ENCODE data around the gene PPP1R9B.

The PPP1R9B gene

DNA sequence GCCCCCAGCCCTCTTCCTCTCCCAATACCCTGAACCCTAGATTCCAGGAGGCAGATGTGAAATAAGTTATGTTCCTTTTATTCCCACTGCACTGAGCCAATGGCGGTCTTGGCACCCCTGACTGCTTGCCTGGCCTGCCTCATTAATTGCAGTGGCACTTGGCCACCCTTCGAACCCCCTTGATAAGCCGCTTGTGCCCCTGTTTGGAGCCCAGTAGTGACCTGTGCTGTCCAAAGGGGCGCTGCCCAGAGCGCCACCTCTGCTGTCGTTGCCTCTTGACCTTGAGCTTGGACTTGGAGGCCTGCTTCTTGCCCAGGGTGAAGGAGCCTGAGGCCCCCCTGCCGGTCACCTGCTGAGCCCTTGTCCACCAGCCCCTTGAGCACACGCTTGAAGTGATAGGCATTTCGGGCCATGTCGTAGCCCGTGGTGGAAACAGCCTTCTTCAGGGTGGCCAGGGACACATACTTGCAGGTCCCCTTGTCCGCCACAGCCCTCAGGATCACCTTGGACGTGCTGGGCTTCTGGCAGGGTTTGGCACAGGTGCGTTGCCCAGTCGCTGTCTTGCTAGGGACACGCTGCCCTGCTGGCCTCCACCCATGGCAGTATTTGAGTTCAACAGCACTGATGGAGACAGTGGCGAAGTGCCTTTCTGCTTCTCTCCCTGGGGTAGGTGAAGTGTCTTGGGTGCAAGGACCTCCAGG is 21.0 kb upstream of the PPP1R9B start:
- peaks cover 18 to 21% of the 10 kb centered on the region in 2 donors for H3K4me1 Mint-ChIP-seq
- ATAC-seq (replicated peaks) (no peak), DNase-seq (no peak)
- no peak overlapping the region for H3K4me3 Mint-ChIP-seq
- H3K27ac Mint-ChIP-seq, result peak overlapping the region; percentile 49
- no peaks in the 10 kb centered on the region for H3K27me3 Mint-ChIP-seq
- H3K36me3 Mint-ChIP-seq, result peaks cover 0 to 1% of the 10 kb centered on the region in 2 donors
- H3K9me3 Mint-ChIP-seq, result no peaks in the 10 kb centered on the region

DNA sequence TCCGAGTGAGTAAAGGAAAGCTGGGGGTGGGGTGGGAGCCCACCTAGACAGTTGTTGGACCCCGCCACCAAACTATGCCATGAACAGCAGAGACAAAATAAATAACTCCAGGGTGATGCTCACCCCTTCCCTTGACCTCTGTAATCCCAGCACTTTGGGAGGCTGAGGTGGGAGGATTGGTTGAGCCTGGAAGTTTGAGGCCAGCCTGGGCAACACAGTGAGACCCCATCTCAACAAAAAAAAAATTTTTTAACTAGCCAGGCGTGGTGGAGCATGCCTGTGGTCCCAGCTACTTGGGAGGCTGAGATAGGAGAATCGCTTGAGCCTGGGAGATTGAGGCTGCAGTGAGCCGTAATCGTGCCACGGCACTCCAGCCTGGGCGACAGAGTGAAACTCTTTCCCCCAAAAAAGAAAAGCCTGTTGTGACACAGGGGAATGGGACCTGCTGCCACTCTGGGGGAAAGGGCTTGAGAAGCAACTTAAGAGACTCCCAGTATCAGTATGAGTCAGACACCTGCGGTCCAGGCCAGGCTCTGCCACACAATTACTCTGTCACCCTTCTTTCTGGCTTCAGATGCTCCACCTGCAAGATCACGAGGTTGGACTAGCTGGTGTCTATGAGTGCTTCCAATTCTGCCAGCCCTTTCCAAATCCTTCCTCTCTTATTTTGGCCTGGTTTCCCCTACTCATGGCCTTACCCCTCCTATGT is 20.3 kb upstream of the PPP1R9B start:
- Mint-ChIP-seq H3K36me3 (peaks cover 0 to 1% of the 10 kb centered on the region in 2 donors), H3K4me3 (no peak overlapping the region), H3K9me3 (no peaks in the 10 kb centered on the region), H3K27ac (peak overlapping the region; percentile 49), H3K4me1 (peaks cover 21 to 26% of the 10 kb centered on the region in 2 donors), H3K27me3 (no peaks in the 10 kb centered on the region)
- peak; percentile 37 to 67 for ATAC-seq (replicated peaks)
- DNase-seq, result no peak

DNA sequence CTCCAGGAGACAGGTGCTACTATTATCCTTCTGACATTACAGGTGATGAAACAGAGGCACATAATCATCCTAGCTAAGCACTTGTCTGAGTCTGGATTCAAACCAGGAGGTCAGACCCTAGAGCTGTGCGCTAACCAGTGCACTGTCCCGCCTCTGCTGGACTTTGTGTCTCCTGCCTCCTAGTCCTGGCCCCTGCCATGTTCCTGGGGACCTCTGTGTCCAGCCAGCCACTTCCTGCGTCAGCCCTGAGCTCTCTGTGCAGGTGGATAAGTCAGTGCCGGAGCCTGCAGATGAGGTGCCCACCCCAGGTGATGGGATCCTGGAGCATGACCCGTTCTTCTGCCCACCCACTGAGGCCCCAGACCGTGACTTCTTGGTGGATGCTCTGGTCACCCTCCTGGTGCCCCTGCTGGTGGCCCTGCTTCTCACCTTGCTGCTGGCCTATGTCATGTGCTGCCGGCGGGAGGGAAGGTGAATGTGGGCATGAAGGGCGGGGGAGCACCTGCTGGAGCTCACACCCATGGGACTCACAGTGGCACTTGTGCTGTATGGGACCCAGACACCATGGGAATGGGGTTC is 19.5 kb upstream of the PPP1R9B start:
- ATAC-seq (replicated peaks) (no peak), DNase-seq (no peak)
- Mint-ChIP-seq H3K36me3 (peaks cover 0 to 1% of the 10 kb centered on the region in 2 donors), H3K4me1 (peaks cover 28 to 33% of the 10 kb centered on the region in 2 donors), H3K27ac (no peak overlapping the region), H3K4me3 (no peak overlapping the region), H3K27me3 (no peaks in the 10 kb centered on the region), H3K9me3 (no peaks in the 10 kb centered on the region)

DNA sequence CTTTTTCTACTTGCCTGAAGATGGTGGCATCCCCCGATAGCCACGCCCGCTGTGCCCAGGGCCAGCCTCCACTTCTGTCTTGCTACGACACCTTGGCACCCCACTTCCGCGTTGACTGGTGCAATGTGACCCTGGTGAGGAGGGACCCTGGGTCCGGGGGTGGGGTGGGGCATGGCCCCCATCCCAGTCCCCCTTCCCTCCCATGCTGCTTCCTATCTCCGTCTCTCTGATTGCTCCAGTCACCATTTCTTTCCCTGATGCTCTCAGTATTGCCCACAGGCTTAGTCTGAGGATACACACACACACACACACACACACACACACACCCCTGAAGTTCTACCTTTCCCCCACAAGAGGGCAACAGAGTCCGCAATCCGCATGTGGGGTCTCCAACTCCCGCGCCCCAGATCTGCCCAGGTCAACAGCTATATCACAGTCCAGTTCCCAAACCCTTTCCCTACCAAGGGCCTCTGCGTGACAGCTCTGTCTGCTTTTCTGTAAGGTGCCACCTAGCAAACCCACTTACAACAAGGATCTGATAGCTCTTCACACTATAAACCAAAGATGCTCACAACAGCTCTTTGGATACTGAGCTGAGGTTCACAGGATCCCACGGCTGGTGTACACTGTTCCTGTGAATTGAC is 18.8 kb upstream of the PPP1R9B start:
- Mint-ChIP-seq H3K4me1 (peaks cover 32 to 38% of the 10 kb centered on the region in 2 donors), H3K9me3 (no peaks in the 10 kb centered on the region), H3K27me3 (no peaks in the 10 kb centered on the region), H3K4me3 (peak overlapping the region; percentile 65 to 79), H3K36me3 (peaks cover 0 to 1% of the 10 kb centered on the region in 2 donors), H3K27ac (peak overlapping the region; percentile 2)
- DNase-seq (peak; percentile 57), ATAC-seq (replicated peaks) (peak; percentile 75 to 77)

DNA sequence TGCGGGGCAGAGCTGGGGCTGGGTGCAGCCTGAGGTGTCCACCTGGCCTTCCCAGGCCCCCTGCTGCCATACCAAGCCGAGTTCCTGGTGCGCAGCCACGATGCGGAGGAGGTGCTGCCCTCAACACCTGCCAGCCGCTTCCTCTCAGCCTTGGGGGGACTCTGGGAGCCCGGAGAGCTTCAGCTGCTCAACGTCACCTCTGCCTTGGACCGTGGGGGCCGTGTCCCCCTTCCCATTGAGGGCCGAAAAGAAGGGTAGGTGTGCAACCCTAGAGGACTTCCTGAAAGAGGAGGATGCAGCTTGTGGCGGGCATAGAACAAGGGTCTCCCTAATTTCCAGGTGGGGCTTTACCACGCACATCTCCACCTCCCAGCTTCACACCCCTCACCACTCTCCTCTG is 17.8 kb upstream of the PPP1R9B start:
- peaks cover 41 to 47% of the 10 kb centered on the region in 2 donors for H3K4me1 Mint-ChIP-seq
- peak overlapping the region; percentile 71 for H3K27ac Mint-ChIP-seq
- peaks cover 0 to 1% of the 10 kb centered on the region in 2 donors for H3K36me3 Mint-ChIP-seq
- DNase-seq (no peak), ATAC-seq (replicated peaks) (no peak)
- no peaks in the 10 kb centered on the region for H3K9me3 Mint-ChIP-seq
- no peaks in the 10 kb centered on the region for H3K27me3 Mint-ChIP-seq
- H3K4me3 Mint-ChIP-seq, result no peak overlapping the region

DNA sequence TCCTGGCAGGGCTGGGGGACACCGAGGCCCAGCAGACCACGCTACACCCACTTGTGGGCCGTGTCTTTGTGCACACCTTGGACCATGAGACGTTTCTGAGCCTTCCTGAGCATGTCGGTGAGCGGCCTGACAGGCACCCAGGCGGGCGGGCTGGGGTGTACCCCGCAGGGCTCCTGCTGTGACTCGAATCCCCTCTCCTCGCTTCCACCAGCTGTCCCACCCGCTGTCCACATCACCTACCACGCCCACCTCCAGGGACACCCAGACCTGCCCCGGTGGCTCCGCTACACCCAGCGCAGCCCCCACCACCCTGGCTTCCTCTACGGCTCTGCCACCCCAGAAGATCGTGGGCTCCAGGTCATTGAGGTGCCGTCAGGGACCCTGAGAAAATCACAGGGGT is 16.9 kb upstream of the PPP1R9B start:
- Mint-ChIP-seq H3K36me3 (peaks cover 0 to 1% of the 10 kb centered on the region in 2 donors), H3K4me3 (no peak overlapping the region), H3K27me3 (no peaks in the 10 kb centered on the region), H3K9me3 (no peaks in the 10 kb centered on the region), H3K27ac (no peak overlapping the region), H3K4me1 (peaks cover 49 to 56% of the 10 kb centered on the region in 2 donors)
- DNase-seq (no peak), ATAC-seq (replicated peaks) (no peak)

DNA sequence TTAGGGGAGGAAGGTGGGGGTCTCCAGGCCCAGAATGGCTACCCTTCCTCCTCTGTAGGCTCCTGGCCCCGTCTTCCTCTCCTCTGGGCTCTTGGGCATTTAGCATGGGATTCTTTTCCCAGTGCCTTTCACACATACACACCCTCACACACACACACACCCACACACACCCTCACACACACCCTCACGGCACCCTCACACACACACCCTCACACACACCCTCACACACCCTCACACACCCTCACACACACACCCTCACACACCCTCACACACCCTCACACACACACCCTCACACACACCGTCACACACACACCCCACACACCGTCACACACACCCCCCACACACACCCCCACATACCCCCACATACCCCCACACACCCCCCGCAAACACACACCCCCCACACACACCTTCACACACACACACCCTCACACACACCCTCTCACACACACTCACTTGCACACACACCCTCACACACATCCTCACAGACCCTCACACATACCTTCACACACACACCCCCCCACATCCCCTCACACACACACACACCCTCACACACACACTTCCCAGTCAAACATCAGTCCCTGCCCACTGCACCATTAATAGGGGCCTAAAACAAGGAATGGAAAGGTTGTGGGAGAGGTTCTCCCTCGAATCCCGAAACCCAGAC is 16.2 kb upstream of the PPP1R9B start:
- peak overlapping the region; percentile 10 for H3K27ac Mint-ChIP-seq
- ATAC-seq (replicated peaks) (no peak), DNase-seq (no peak)
- H3K9me3 Mint-ChIP-seq, result no peaks in the 10 kb centered on the region
- H3K27me3 Mint-ChIP-seq, result no peaks in the 10 kb centered on the region
- H3K4me1 Mint-ChIP-seq, result peaks cover 55 to 64% of the 10 kb centered on the region in 2 donors
- H3K4me3 Mint-ChIP-seq, result no peak overlapping the region
- peaks cover 1 to 2% of the 10 kb centered on the region in 2 donors for H3K36me3 Mint-ChIP-seq

DNA sequence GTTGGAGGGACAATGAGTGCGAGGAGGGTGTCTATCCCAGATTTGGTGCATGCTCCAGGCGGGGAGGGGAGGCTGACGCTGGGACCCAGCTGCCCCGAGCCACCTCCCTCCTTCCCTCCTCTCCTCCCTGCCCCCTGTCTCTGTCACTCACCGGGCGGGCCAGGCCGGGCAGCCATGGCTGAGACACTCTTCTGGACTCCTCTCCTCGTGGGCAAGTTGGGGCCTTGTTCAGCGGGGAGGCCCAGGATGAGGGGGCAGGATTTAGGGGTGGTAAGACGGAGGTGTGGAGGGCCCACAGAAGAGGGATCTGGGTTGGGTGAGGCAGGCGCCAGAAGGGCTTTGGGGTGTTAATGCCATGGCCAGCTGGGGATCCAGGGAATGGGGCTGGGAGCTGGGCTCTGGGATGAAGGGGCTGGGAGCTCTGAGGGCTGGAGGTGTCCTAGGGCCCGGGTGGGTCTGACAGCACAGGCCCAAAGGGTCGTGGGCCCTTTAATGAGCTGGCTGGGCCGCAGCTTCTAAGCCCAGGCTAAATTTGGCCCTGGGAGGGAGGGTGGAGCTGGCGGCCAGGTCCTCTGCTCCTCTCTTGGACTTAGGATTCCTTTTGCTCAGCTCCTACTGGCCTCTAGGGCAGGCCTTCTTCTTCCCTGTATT is 15.5 kb upstream of the PPP1R9B start, which contains the start of gene SGCA:
SGCA (plus strand) TSS at position 139 of the 651 bp plus-strand sequence; CDS start at position 175, 36 bp downstream.
- ATAC-seq (replicated peaks), result no peak
- Mint-ChIP-seq H3K4me1 (peaks cover 54 to 62% of the 10 kb centered on the region in 2 donors), H3K27ac (peak within 1 kb of the TSS; percentile 69), H3K4me3 (peak within 1 kb of the TSS in 1 of 2 donors; percentile 2), H3K9me3 (no peaks in the 10 kb centered on the region), H3K27me3 (no peaks in the 10 kb centered on the region), H3K36me3 (peaks cover 1 to 3% of the 10 kb centered on the region in 2 donors)
- no peak for DNase-seq

DNA sequence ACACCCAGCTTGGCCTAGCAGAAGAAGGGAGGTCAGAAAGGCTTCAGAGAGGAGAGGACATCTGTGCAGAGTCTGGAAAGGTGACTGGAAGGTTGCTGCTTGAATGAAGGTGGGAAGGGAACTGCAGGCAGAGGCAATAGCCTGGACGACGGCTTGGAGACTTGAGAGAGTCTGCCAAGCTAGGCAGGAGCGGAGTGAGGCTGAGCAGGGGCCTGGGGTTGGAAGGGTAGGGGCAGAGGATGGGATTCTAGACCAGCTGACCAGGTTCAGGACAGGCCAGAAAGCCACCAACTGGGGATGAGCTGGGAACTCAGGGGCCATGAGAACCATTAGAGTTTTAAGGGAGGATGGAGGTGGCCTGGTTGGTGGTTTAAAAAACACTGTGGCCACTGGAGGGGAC is 15.0 kb upstream of the PPP1R9B start:
- H3K27ac Mint-ChIP-seq, result peak overlapping the region; percentile 68
- H3K27me3 Mint-ChIP-seq, result no peaks in the 10 kb centered on the region
- peak overlapping the region in 1 of 2 donors; percentile 2 for H3K4me3 Mint-ChIP-seq
- no peak for DNase-seq
- peaks cover 58 to 65% of the 10 kb centered on the region in 2 donors for H3K4me1 Mint-ChIP-seq
- no peak for ATAC-seq (replicated peaks)
- H3K36me3 Mint-ChIP-seq, result peaks cover 1 to 3% of the 10 kb centered on the region in 2 donors
- no peaks in the 10 kb centered on the region for H3K9me3 Mint-ChIP-seq

DNA sequence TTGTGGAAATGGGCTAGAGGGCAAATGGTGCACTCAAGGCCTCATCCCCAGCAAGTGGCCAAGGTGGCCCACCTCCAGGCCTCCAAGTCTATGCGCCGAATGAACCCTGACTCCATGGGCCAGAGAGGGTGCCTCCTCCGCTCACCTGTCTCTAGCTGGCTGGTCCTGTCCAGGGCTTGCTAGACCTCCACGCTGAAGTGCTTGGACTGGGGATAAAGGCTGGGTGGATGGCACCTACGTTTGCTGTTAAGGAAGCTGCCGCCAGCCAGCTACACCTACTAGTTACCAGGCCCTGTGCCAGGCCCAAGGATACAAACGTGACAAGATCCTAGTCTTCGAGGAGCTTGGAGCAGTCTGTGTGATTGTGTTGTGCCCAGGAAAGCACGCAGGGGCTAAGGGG is 14.6 kb upstream of the PPP1R9B start:
- Mint-ChIP-seq H3K4me1 (peaks cover 58 to 65% of the 10 kb centered on the region in 2 donors), H3K27me3 (no peaks in the 10 kb centered on the region), H3K36me3 (peaks cover 1 to 3% of the 10 kb centered on the region in 2 donors), H3K4me3 (peak overlapping the region in 1 of 2 donors; percentile 2), H3K27ac (peak overlapping the region; percentile 68), H3K9me3 (no peaks in the 10 kb centered on the region)
- DNase-seq (no peak), ATAC-seq (replicated peaks) (no peak)

DNA sequence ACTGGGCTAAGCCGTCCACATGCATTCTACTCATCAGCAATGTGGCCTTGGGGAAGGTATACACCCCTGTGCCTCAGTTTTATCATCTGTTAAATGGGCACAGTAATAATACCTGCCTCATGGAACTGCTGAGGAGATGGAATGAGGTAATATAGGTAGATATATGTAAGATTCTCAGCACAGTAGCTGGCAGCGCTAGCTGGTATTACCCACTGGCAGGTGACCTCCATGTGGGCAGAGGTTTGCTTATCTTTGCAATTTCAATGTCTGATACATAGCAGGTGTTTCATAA is 14.2 kb upstream of the PPP1R9B start:
- Mint-ChIP-seq H3K4me1 (peaks cover 59 to 65% of the 10 kb centered on the region in 2 donors), H3K9me3 (no peaks in the 10 kb centered on the region), H3K36me3 (peaks cover 1 to 3% of the 10 kb centered on the region in 2 donors), H3K27me3 (no peaks in the 10 kb centered on the region), H3K27ac (peak overlapping the region; percentile 7), H3K4me3 (no peak overlapping the region)
- no peak for ATAC-seq (replicated peaks)
- no peak for DNase-seq

DNA sequence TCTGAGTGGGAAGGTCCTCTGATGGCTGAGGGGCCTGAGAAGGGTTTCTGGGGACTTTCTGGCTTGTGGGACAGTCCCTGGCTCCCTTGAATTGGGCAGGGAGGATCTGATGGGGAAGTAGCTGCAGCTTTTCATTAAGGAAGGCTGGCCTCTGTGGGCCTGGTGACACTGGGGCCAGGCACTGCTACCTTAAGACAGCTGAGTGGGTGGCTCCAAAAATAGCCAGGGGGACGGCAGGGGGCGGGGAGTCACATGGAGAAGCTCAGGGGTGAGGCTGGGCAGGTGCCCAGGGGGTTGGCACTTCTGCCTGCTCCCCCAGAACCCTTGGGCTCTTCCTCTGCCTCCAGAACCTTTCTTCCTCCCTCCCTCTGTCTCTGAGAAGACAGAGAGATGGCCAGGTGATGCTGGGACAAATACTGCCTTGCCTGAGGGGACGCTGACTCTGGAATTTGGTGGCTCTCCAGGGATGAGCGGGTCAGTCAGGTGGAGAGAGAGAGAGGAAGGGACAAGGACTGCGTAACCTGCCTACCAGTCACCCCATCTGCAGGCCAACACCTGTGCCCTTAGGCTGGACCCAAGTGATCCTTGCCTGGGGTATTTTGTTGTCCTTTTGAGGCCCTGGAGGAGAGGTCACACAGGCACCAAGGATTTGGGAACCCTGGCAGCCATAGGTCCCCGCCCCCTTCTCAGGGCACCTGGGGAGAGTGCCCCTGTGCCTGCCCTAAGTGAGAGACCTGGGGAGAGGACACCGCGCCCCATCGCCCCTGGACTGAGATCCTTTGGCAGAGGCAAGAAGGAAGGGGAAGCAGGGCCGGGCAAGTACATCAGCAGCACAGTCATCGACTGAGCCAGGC is 13.6 kb upstream of the PPP1R9B start:
- peaks cover 1 to 3% of the 10 kb centered on the region in 2 donors for H3K36me3 Mint-ChIP-seq
- peak overlapping the region; percentile 63 to 77 for H3K4me3 Mint-ChIP-seq
- no peaks in the 10 kb centered on the region for H3K27me3 Mint-ChIP-seq
- H3K27ac Mint-ChIP-seq, result peak overlapping the region; percentile 80
- peaks cover 55 to 59% of the 10 kb centered on the region in 2 donors for H3K4me1 Mint-ChIP-seq
- DNase-seq, result peak; percentile 72
- ATAC-seq (replicated peaks), result peak; percentile 70 to 74
- no peaks in the 10 kb centered on the region for H3K9me3 Mint-ChIP-seq

Data from stimulated activated naive B cell treated with anti-CD40 and anti-IgM and Interleukin-4, amounts not matched to agents 10 μg/mL and 1 μg/mL and 100 μg/mL, for 72 hours (primary cell).